Activated CD8-positive, alpha-beta T cell treated with anti-CD3 and anti-CD28 coated beads for 36 hours (primary cell): ENCODE results near the gene BRD3OS. TPM values are rescaled to one million over a fixed set of nuclear protein-coding genes. Genes with fewer than 3 reads are reported as not detected.

Experiments
- ATAC-seq: fragments of 200-7000 bp; cut with Tn5 transposase; one replicate; pipeline ENCODE4 v1.10.0; 2021; ENCODE audit warnings: mild to moderate bottlenecking, moderate library complexity
- CTCF ChIA-PET: fragments of 350-600 bp; sonication (Branson Sonifier 250); formaldehyde crosslinking; loops from one replicate; lab custom pipeline; 2021; ENCODE audit warnings: antibody characterized with exemption; lab: Charles Lee
- POLR2A ChIA-PET: fragments of 350-600 bp; sonication (Branson Sonifier 250); formaldehyde crosslinking; loops from one replicate; lab custom pipeline; 2021; ENCODE audit warnings: antibody characterized with exemption; lab: Charles Lee
- DNase-seq: peaks from one replicate; pipeline ENCODE4 v3.0.0-alpha.2; 2020
- H3K27ac Mint-ChIP-seq: one replicate; pipeline ENCODE4 v1.8.0; 2021; ENCODE audit warnings: mild to moderate bottlenecking, mixed read lengths
- H3K27me3 Mint-ChIP-seq: one replicate; pipeline ENCODE4 v1.8.0; 2021; ENCODE audit warnings: mixed read lengths
- H3K36me3 Mint-ChIP-seq: one replicate; pipeline ENCODE4 v1.8.0; 2021; ENCODE audit warnings: low read depth, mixed read lengths
- H3K4me1 Mint-ChIP-seq: one replicate; pipeline ENCODE4 v1.8.0; 2021; ENCODE audit warnings: low read depth, mixed read lengths
- H3K4me3 Mint-ChIP-seq: one replicate; pipeline ENCODE4 v1.8.0; 2021; ENCODE audit warnings: mild to moderate bottlenecking, moderate library complexity, mixed read lengths
- H3K9me3 Mint-ChIP-seq: one replicate; pipeline ENCODE4 v1.8.0; 2021; ENCODE audit warnings: mixed read lengths
- CTCF ChIP-seq: fragments of 200-600 bp; IDR thresholded peaks from one replicate; pipeline ENCODE4 v1.8.0; 2022; ENCODE audit warnings: antibody characterized with exemption, mild to moderate bottlenecking
- intact Hi-C: fragments of 100-400 bp; cut with micrococcal nuclease; formaldehyde crosslinking; loops from one replicate; pipeline ENCODE4 v1.10.0; 2022
- total RNA-seq, 2 experiments: library from RNA; stranded (reverse); gene quantifications; one replicate each; pipeline ENCODE4 v1.2.3, GENCODE V29; 2021

BRD3OS gene
- total RNA-seq, 2 experiments from 2014 or later = 8.1 to 8.2 TPM

GRCh38 chr9:134063571-134064450 is 38.5 kb downstream of the BRD3OS start:
- TF ChIP-seq CTCF = no peak
- peaks cover 1% of the 10 kb centered on the region for H3K36me3 Mint-ChIP-seq
- no peak for ATAC-seq
- no peak overlapping the region for H3K4me3 Mint-ChIP-seq
- POLR2A ChIA-PET = interaction anchor here (0.6 kb wide), 1 partner anchor 70 kb away, joined by 3 read pairs; no protein-coding TSS in a partner anchor
- H3K27me3 Mint-ChIP-seq = no peaks in the 10 kb centered on the region
- H3K4me1 Mint-ChIP-seq = peaks cover 47% of the 10 kb centered on the region
- CTCF ChIA-PET = no interaction called here
- H3K9me3 Mint-ChIP-seq = no peaks in the 10 kb centered on the region
- intact Hi-C loops = no loop called here
- no peak overlapping the region for H3K27ac Mint-ChIP-seq
- DNase-seq = no peak

DNA sequence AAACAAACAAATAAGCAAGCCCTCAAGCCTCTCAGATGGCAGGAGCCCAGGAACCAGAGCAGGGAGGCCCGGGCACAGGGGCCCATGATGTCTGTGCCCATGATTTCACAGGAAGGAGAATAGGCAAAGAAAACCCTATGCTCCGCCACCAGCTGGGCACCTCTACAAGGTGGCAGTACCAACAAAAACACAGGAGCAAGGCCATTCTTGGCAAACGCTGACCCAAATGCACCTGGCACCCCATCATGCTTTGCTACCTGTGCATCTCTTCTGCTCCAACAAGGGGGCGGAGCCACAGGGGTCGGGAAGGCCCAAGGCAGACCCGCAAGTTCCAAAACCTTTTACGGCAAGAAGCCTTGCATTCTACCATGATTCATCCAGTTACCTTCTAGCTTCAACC is 39.4 kb downstream of the BRD3OS start:
- Mint-ChIP-seq H3K27ac (no peak overlapping the region), H3K9me3 (no peaks in the 10 kb centered on the region), H3K27me3 (peaks cover 5% of the 10 kb centered on the region), H3K4me1 (peaks cover 49% of the 10 kb centered on the region), H3K4me3 (peak overlapping the region; percentile 89), H3K36me3 (peaks cover 1% of the 10 kb centered on the region)
- intact Hi-C loops = loop anchor here (5.0 kb wide), 1 partner anchor 37 kb away; the partner anchor contains the start of gene BRD3OS
- ChIA-PET POLR2A (interaction anchor here (0.6 kb wide), 2 partner anchors 69 to 91 kb away, joined by 3 read pairs; no protein-coding TSS in a partner anchor), CTCF (no interaction called here)
- no peak for DNase-seq
- TF ChIP-seq CTCF = no peak
- no peak for ATAC-seq

- H3K36me3 Mint-ChIP-seq = peaks cover 1% of the 10 kb centered on the region
- ATAC-seq (peak; percentile 62), DNase-seq (peak; percentile 84)
- CTCF ChIA-PET = interaction anchor here (1.6 to 1.8 kb wide), 2 partner anchors 33 to 284 kb away, joined by 5 to 7 read pairs; no protein-coding TSS in a partner anchor
- intact Hi-C loops = loop anchor here (5.0 kb wide), 1 partner anchor 39 kb away; the partner anchor contains the start of gene BRD3OS
- no peaks in the 10 kb centered on the region for H3K9me3 Mint-ChIP-seq
- H3K27ac Mint-ChIP-seq = peak overlapping the region; percentile 95
- H3K4me3 Mint-ChIP-seq = peak overlapping the region; percentile 89
- no peak for TF ChIP-seq CTCF
- H3K27me3 Mint-ChIP-seq = peaks cover 11% of the 10 kb centered on the region
- peaks cover 38% of the 10 kb centered on the region for H3K4me1 Mint-ChIP-seq
- POLR2A ChIA-PET = interaction anchor here (1.0 to 2.2 kb wide), 6 partner anchors 10 to 98 kb away, joined by 3 to 20 read pairs (median 4); partner anchors contain the start of gene RNU6ATAC
Measured at GRCh38 chr9:134065612-134066419, 40.5 kb downstream of the BRD3OS start.

- TF ChIP-seq CTCF = no peak
- H3K4me3 Mint-ChIP-seq = peak overlapping the region; percentile 89
- H3K27ac Mint-ChIP-seq = peak overlapping the region; percentile 95
- peak; percentile 42 for DNase-seq
- H3K27me3 Mint-ChIP-seq = peaks cover 13% of the 10 kb centered on the region
- no peak for ATAC-seq
- peaks cover 1% of the 10 kb centered on the region for H3K36me3 Mint-ChIP-seq
- CTCF ChIA-PET = interaction anchor here (1.6 to 1.8 kb wide), 2 partner anchors 32 to 284 kb away, joined by 5 to 7 read pairs; no protein-coding TSS in a partner anchor
- H3K9me3 Mint-ChIP-seq = no peaks in the 10 kb centered on the region
- intact Hi-C loops = loop anchor here (5.0 kb wide), 1 partner anchor 39 kb away; the partner anchor contains the start of gene BRD3OS
- POLR2A ChIA-PET = interaction anchor here (0.8 to 2.2 kb wide), 6 partner anchors 11 to 98 kb away, joined by 3 to 20 read pairs (median 4); partner anchors contain the start of gene RNU6ATAC
- peaks cover 34% of the 10 kb centered on the region for H3K4me1 Mint-ChIP-seq
Measured at GRCh38 chr9:134066526-134066912, 41.2 kb downstream of the BRD3OS start.
